Measurements from ENCODE around the gene WDFY4.

DNA sequence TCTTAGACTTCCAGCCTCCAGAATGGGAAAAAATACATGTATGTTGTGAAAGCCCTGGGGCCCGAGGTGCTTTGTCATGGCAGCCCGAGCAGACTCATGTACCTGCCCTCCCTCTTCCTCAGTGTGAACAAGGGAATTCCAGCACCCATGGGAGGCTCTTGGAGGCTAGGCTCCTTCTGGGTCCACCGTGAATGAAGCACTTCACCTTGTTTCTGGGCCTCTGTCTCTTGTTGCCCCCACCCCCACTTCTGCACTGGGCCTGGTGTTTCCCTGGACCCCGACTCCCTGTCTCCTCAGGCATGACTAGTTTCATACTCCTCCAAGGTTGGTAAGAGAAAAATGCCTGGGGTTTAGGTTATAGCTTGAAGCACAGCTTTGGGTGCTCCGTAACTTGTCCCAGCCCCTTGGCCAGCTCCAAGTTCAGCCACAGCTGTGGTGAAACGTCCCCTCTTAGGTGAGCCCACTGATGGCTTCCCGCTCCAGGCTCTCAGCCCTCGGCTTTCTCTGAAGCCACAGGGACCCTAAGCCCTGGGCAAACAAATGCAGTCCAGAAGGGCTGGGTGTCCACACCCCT is 49.6 kb upstream of the WDFY4 start:
- TF ChIP-seq CBFA2T2 (conservative IDR thresholded peaks at IDR 0.05), result no peak
- TF ChIP-seq, protein P1, sequence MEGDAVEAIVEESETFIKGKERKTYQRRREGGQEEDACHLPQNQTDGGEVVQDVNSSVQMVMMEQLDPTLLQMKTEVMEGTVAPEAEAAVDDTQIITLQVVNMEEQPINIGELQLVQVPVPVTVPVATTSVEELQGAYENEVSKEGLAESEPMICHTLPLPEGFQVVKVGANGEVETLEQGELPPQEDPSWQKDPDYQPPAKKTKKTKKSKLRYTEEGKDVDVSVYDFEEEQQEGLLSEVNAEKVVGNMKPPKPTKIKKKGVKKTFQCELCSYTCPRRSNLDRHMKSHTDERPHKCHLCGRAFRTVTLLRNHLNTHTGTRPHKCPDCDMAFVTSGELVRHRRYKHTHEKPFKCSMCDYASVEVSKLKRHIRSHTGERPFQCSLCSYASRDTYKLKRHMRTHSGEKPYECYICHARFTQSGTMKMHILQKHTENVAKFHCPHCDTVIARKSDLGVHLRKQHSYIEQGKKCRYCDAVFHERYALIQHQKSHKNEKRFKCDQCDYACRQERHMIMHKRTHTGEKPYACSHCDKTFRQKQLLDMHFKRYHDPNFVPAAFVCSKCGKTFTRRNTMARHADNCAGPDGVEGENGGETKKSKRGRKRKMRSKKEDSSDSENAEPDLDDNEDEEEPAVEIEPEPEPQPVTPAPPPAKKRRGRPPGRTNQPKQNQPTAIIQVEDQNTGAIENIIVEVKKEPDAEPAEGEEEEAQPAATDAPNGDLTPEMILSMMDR (IDR thresholded peaks at IDR 0.05 in 2 of 3, conservative IDR thresholded peaks at IDR 0.05 in 1 of 3; ENCODE audit: insufficient read depth in 2 of 3, low read depth in 1 of 3, low read length in 3 of 3), result no peak
- TF ChIP-seq EZH2 (IDR thresholded peaks at IDR 0.05; ENCODE audit: borderline replicate concordance, low read depth, low read length), result no peak
- TF ChIP-seq, protein P2, sequence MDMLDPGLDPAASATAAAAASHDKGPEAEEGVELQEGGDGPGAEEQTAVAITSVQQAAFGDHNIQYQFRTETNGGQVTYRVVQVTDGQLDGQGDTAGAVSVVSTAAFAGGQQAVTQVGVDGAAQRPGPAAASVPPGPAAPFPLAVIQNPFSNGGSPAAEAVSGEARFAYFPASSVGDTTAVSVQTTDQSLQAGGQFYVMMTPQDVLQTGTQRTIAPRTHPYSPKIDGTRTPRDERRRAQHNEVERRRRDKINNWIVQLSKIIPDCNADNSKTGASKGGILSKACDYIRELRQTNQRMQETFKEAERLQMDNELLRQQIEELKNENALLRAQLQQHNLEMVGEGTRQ (CRISPR knock-in tag; IDR thresholded peaks at IDR 0.05), result no peak
- TF ChIP-seq ZNF830 (CRISPR knock-in tag; IDR thresholded peaks at IDR 0.05), result no peak
- TF ChIP-seq, protein P3, sequence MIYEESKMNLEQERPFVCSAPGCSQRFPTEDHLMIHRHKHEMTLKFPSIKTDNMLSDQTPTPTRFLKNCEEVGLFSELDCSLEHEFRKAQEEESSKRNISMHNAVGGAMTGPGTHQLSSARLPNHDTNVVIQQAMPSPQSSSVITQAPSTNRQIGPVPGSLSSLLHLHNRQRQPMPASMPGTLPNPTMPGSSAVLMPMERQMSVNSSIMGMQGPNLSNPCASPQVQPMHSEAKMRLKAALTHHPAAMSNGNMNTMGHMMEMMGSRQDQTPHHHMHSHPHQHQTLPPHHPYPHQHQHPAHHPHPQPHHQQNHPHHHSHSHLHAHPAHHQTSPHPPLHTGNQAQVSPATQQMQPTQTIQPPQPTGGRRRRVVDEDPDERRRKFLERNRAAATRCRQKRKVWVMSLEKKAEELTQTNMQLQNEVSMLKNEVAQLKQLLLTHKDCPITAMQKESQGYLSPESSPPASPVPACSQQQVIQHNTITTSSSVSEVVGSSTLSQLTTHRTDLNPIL (CRISPR knock-in tag; IDR thresholded peaks at IDR 0.05), result no peak
